H1 (cell line): Measurements from ENCODE around the gene SPDYE16. TPM values are rescaled to one million over a fixed set of nuclear protein-coding genes. Genes with fewer than 3 reads are reported as not detected.

Experiments
- KDM1A ChIP-seq: fragments of 200-600, 300-600 bp; sonication (generic); IDR thresholded peaks from 2 replicates; pipeline ENCODE4 v1.7.1; 2016; ENCODE audit warnings: mild to moderate bottlenecking, low read length, borderline replicate concordance
- RXRA ChIP-seq: IDR thresholded peaks from 2 replicates; pipeline ENCODE4 v1.6.1; 2011; ENCODE audit warnings: low read depth, mild to moderate bottlenecking, low read length, moderate library complexity; ENCODE audit not compliant: insufficient read depth
- SAP30 ChIP-seq: fragments of 300-600 bp; sonication (generic); IDR thresholded peaks from 2 replicates; pipeline ENCODE4 v1.7.1; 2012; ENCODE audit warnings: low read length, moderate library complexity, mild to moderate bottlenecking, inconsistent platforms; ENCODE audit not compliant: insufficient read depth, insufficient replicate concordance
- SRF ChIP-seq: IDR thresholded peaks from 2 replicates; pipeline ENCODE4 v1.6.1; 2011; ENCODE audit warnings: mild to moderate bottlenecking, low read depth, low read length, moderate library complexity
- TAF1 ChIP-seq: IDR thresholded peaks from 2 replicates; pipeline ENCODE4 v1.6.1; 2011; ENCODE audit warnings: mild to moderate bottlenecking, low read depth, low read length
- YY1 ChIP-seq: IDR thresholded peaks from 2 replicates; pipeline ENCODE4 v1.6.1; 2011; ENCODE audit warnings: low read depth, mild to moderate bottlenecking, low read length
- polyA plus RNA-seq, 7 experiments: library from polyadenylated mRNA; depleted of rRNA in 3 of 7; stranded (reverse) in 5 of 7; unstranded in 2 of 7; fragments of >200 nt in 5 of 7; fragments of 200-250 nt in 2 of 7; gene quantifications; 1 replicate in 5 of 7; 2 replicates in 1 of 7; 4 replicates in 1 of 7; pipeline versions ENCODE4 v1.2.1 to v1.2.3, GENCODE V29; 2011 to 2013; ENCODE audit warnings: missing spikeins in 2 of 7, mixed read lengths in 2 of 7
- total RNA-seq: library from RNA; stranded (reverse); fragmentation: NEBNext Ultra II Directional; extraction: Animal tissue kit (Norgen Biotek cat#: 25700); gene quantifications from 2 replicates; pipeline ENCODE4 v1.2.1, GENCODE V29; 2021

SPDYE16 gene
- total and polyA plus RNA-seq, 2 of the 8 experiments (the other 6 are each of a cell fraction or from before 2014, with no cell fraction given) = not detected

GRCh38 chr7:76506081-76506440 is 37.0 kb downstream of the SPDYE16 start (continued):
- TF ChIP-seq KDM1A (no peak), SAP30 (no peak), SRF (no peak), RXRA (no peak), TAF1 (no peak), YY1 (no peak)
